Central memory CD8-positive, alpha-beta T cell (primary cell): ENCODE data around the gene TET2.
A peak's percentile ranks its signal among the peaks of the same experiment; 100 is the strongest.

Experiments used
- ATAC-seq: fragments of 150-1000 bp; cut with Tn5 transposase; replicated peaks from 2 replicates; pipeline ENCODE4 v1.10.0; 2022; ENCODE audit warnings: mild to moderate bottlenecking, moderate FRiP score, moderate number of reproducible peaks; ENCODE audit not compliant: poor library complexity, severe bottlenecking; ENCODE audit errors: extremely low read depth
- DNase-seq, 2 donors: peaks; one replicate each; pipeline ENCODE4 v3.0.0; 2021; ENCODE audit warnings: low spot score in 2 of 2
- H3K27ac Mint-ChIP-seq: one replicate; pipeline ENCODE4 v1.8.0; 2022; ENCODE audit warnings: low read depth, mild to moderate bottlenecking, moderate library complexity, mixed read lengths
- H3K27me3 Mint-ChIP-seq: one replicate; pipeline ENCODE4 v1.8.0; 2022; ENCODE audit warnings: mixed read lengths
- H3K36me3 Mint-ChIP-seq: one replicate; pipeline ENCODE4 v1.8.0; 2022; ENCODE audit warnings: mild to moderate bottlenecking, moderate library complexity, mixed read lengths; ENCODE audit not compliant: insufficient read depth
- H3K4me1 Mint-ChIP-seq: one replicate; pipeline ENCODE4 v1.8.0; 2022; ENCODE audit warnings: mixed read lengths
- H3K4me3 Mint-ChIP-seq: one replicate; pipeline ENCODE4 v1.8.0; 2022; ENCODE audit warnings: mild to moderate bottlenecking, moderate library complexity, mixed read lengths
- H3K9me3 Mint-ChIP-seq: one replicate; pipeline ENCODE4 v1.8.0; 2022; ENCODE audit warnings: mixed read lengths

TET2 gene

GRCh38 chr4:105127170-105127445, 19.6 kb upstream of the TET2 start:
- ATAC-seq (no peak), DNase-seq (no peak)
- Mint-ChIP-seq H3K9me3 (no peaks in the 10 kb centered on the region), H3K4me1 (no peaks in the 10 kb centered on the region), H3K36me3 (peaks cover 2% of the 10 kb centered on the region), H3K27me3 (no peaks in the 10 kb centered on the region), H3K27ac (no peak overlapping the region), H3K4me3 (no peak overlapping the region)

- Mint-ChIP-seq H3K36me3 (peaks cover 2% of the 10 kb centered on the region), H3K4me3 (no peak overlapping the region), H3K9me3 (no peaks in the 10 kb centered on the region), H3K27ac (no peak overlapping the region), H3K27me3 (no peaks in the 10 kb centered on the region), H3K4me1 (no peaks in the 10 kb centered on the region)
- ATAC-seq (no peak), DNase-seq (no peak)
Observed at GRCh38 chr4:105128208-105128607, 18.5 kb upstream of the TET2 start.

GRCh38 chr4:105129286-105130040, 17.2 kb upstream of the TET2 start:
- no peak overlapping the region for H3K27ac Mint-ChIP-seq
- H3K36me3 Mint-ChIP-seq, result peaks cover 2% of the 10 kb centered on the region
- no peak overlapping the region for H3K4me3 Mint-ChIP-seq
- DNase-seq, result no peak
- H3K4me1 Mint-ChIP-seq, result no peaks in the 10 kb centered on the region
- no peak for ATAC-seq
- no peaks in the 10 kb centered on the region for H3K27me3 Mint-ChIP-seq
- H3K9me3 Mint-ChIP-seq, result no peaks in the 10 kb centered on the region

GRCh38 chr4:105130945-105131344, 15.7 kb upstream of the TET2 start:
- Mint-ChIP-seq H3K4me1 (no peaks in the 10 kb centered on the region), H3K4me3 (no peak overlapping the region), H3K36me3 (peaks cover 2% of the 10 kb centered on the region), H3K9me3 (no peaks in the 10 kb centered on the region), H3K27me3 (no peaks in the 10 kb centered on the region), H3K27ac (no peak overlapping the region)
- ATAC-seq (no peak), DNase-seq (no peak)

GRCh38 chr4:105133976-105134375, 12.7 kb upstream of the TET2 start:
- DNase-seq (no peak), ATAC-seq (no peak)
- Mint-ChIP-seq H3K4me1 (no peaks in the 10 kb centered on the region), H3K4me3 (no peak overlapping the region), H3K9me3 (no peaks in the 10 kb centered on the region), H3K36me3 (no peaks in the 10 kb centered on the region), H3K27me3 (no peaks in the 10 kb centered on the region), H3K27ac (no peak overlapping the region)

GRCh38 chr4:105135785-105136184, 10.9 kb upstream of the TET2 start:
- no peak overlapping the region for H3K27ac Mint-ChIP-seq
- no peaks in the 10 kb centered on the region for H3K36me3 Mint-ChIP-seq
- H3K27me3 Mint-ChIP-seq, result no peaks in the 10 kb centered on the region
- H3K9me3 Mint-ChIP-seq, result no peaks in the 10 kb centered on the region
- no peak for ATAC-seq
- no peak overlapping the region for H3K4me3 Mint-ChIP-seq
- H3K4me1 Mint-ChIP-seq, result no peaks in the 10 kb centered on the region
- DNase-seq, result no peak

GRCh38 chr4:105137121-105137875, 9.4 kb upstream of the TET2 start:
- H3K4me1 Mint-ChIP-seq, result peaks cover 4% of the 10 kb centered on the region
- no peaks in the 10 kb centered on the region for H3K36me3 Mint-ChIP-seq
- ATAC-seq (no peak), DNase-seq (no peak)
- H3K9me3 Mint-ChIP-seq, result no peaks in the 10 kb centered on the region
- no peak overlapping the region for H3K4me3 Mint-ChIP-seq
- no peaks in the 10 kb centered on the region for H3K27me3 Mint-ChIP-seq
- H3K27ac Mint-ChIP-seq, result no peak overlapping the region

GRCh38 chr4:105139646-105140045, 7.0 kb upstream of the TET2 start:
- Mint-ChIP-seq H3K27me3 (no peaks in the 10 kb centered on the region), H3K4me1 (peaks cover 4% of the 10 kb centered on the region), H3K36me3 (no peaks in the 10 kb centered on the region), H3K9me3 (no peaks in the 10 kb centered on the region), H3K27ac (no peak overlapping the region), H3K4me3 (no peak overlapping the region)
- ATAC-seq (no peak), DNase-seq (no peak)

- H3K9me3 Mint-ChIP-seq, result no peaks in the 10 kb centered on the region
- peaks cover 5% of the 10 kb centered on the region for H3K36me3 Mint-ChIP-seq
- H3K4me3 Mint-ChIP-seq, result no peak overlapping the region
- ATAC-seq, result peak; percentile 51
- H3K27ac Mint-ChIP-seq, result no peak overlapping the region
- DNase-seq, result peak in 1 of 2 donors; percentile 20
- H3K4me1 Mint-ChIP-seq, result peaks cover 12% of the 10 kb centered on the region
- no peaks in the 10 kb centered on the region for H3K27me3 Mint-ChIP-seq
Observed at GRCh38 chr4:105140684-105141490, 5.8 kb upstream of the TET2 start.

GRCh38 chr4:105145156-105145902, 1.3 kb upstream of the TET2 start:
- no peak for DNase-seq
- Mint-ChIP-seq H3K27ac (peak overlapping the region; percentile 99), H3K36me3 (peaks cover 12% of the 10 kb centered on the region), H3K27me3 (no peaks in the 10 kb centered on the region), H3K4me1 (peaks cover 41% of the 10 kb centered on the region), H3K4me3 (peak overlapping the region; percentile 98), H3K9me3 (no peaks in the 10 kb centered on the region)
- no peak for ATAC-seq

GRCh38 chr4:105145903-105146275, 787 bp upstream of the TET2 start:
- Mint-ChIP-seq H3K36me3 (peaks cover 12% of the 10 kb centered on the region), H3K9me3 (no peaks in the 10 kb centered on the region), H3K27me3 (no peaks in the 10 kb centered on the region), H3K4me3 (peak overlapping the region; percentile 98), H3K27ac (peak overlapping the region; percentile 99), H3K4me1 (peaks cover 41% of the 10 kb centered on the region)
- peak; percentile 16 to 22 for DNase-seq
- peak; percentile 31 for ATAC-seq

GRCh38 chr4:105147016-105147552, 408 bp downstream of the TET2 start:
- peaks cover 37% of the 10 kb centered on the region for H3K4me1 Mint-ChIP-seq
- H3K9me3 Mint-ChIP-seq, result no peaks in the 10 kb centered on the region
- peak overlapping the region; percentile 98 for H3K4me3 Mint-ChIP-seq
- DNase-seq, result no peak
- H3K36me3 Mint-ChIP-seq, result peaks cover 12% of the 10 kb centered on the region
- ATAC-seq, result peak; percentile 9
- no peaks in the 10 kb centered on the region for H3K27me3 Mint-ChIP-seq
- peak overlapping the region; percentile 99 for H3K27ac Mint-ChIP-seq
